T47D (cell line): Measurements from ENCODE around the gene MCC.
"Not testable (repeated sequence)": the region's sequence is repeated elsewhere in the genome, so short reads cannot be mapped to it uniquely, and the experiment has no call there.

ENCODE experiments used
- DNase-seq, 2 experiments: peaks; one replicate each; pipeline versions ENCODE4 v3.0.0 to v3.0.0-alpha.2; 2011 to 2012; ENCODE audit warnings: low read depth in 1 of 2, low spot score in 1 of 2
- JUND ChIP-seq: IDR thresholded peaks from 2 replicates; pipeline ENCODE4 v1.6.1; 2012; ENCODE audit warnings: low read depth
- in situ Hi-C: cut with HindIII; loops from 2 replicates; pipeline ENCODE4 v1.10.0; 2016; ENCODE audit warnings: low sequenced_read_pairs, low pct_unique_long_range_greater_than_20kb

The MCC gene

DNA sequence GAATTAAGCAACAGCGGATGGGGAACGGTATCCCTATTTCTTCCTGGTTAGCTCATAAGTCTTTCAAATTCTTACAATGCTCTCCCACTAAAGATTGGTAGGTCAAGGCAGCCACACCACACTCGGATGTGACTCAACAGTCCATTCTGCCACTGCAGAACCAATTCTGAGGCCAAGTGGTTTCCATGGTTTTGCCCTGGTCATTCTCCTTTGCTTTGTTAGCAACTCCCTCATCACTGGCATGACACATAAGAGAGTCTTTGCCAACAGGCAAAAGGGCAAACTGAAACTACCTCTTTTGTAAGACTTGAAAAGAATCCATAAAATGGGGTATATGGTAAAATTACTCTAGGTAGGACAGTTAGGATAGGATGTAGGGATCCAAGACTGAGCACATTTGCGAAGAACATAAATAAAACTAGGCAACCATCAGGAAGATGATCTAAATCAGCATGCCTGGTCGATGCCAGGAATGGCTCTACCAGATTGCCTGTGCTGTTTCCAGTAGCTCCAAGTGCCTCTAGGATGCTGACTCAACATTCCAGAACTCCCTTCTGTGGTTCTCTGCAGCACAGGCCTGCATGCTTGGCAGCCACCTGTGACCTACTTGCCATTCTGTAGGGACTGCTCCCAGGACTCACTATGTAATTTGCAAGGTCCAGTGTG is 406.2 kb downstream of the MCC start:
- DNase-seq, result peak; percentile 24 to 43
- in situ Hi-C loops, result no loop called here
- TF ChIP-seq JUND, result no peak

- no peak for DNase-seq
- no peak for TF ChIP-seq JUND
- in situ Hi-C loops, result no loop called here
Measured at GRCh38 chr5:113081091-113081839, 407.0 kb downstream of the MCC start.

GRCh38 chr5:113076649-113077048 is 411.6 kb downstream of the MCC start:
- in situ Hi-C loops, DNase-seq: not testable (repeated sequence)

- no peak for TF ChIP-seq JUND
- in situ Hi-C loops, result no loop called here
Measured at GRCh38 chr5:113075019-113075418, 413.2 kb downstream of the MCC start.

GRCh38 chr5:113073629-113074034 is 414.6 kb downstream of the MCC start:
- DNase-seq, in situ Hi-C loops: not testable (repeated sequence)

More at GRCh38 chr5:113075019-113075418, 413.2 kb downstream of the MCC start:
- no peak for DNase-seq

GRCh38 chr5:113071401-113071800 is 416.9 kb downstream of the MCC start:
- no peak for TF ChIP-seq JUND
- in situ Hi-C loops, result no loop called here
- no peak for DNase-seq

DNA sequence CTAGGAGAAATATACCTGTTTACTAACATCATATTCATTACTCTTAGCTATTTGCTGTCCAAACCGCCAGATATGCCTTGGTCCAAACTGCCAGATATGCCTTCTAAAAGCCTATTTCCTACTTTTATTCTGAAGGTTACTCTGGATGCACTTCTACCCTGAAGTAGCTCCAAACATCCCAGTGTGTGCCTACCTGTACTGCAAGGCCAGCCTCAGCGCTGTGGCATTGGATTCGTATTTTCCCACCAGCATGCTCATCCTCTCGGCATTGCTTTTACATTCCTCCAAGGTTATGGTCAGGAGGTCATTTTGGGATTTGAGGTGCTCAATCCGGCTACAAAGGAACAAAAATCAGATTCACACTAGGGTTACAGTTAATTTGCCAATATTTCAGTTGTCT is 417.4 kb downstream of the MCC start:
- no peak for TF ChIP-seq JUND
- DNase-seq, result no peak
- in situ Hi-C loops, result no loop called here

DNA sequence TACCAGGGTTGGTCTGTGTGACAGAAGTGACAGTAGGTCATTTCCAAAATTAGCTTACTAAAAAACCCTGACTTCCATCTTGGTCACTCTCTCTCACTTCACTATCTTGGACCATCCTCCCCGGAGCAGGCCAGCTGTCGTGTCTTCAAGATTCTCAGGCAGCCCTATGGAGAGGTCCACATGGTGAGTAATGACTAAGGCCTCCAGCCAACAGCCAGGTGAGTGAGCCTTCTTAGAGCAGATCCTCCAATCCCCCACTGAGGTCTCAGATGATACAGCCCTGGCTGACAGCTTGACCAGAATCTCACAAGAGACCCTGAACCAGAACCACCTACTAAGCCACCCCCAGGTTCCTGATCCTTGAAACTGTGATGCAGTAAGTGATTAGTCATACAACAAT is 419.7 kb downstream of the MCC start:
- TF ChIP-seq JUND, result no peak
- in situ Hi-C loops, result no loop called here
- no peak for DNase-seq

DNA sequence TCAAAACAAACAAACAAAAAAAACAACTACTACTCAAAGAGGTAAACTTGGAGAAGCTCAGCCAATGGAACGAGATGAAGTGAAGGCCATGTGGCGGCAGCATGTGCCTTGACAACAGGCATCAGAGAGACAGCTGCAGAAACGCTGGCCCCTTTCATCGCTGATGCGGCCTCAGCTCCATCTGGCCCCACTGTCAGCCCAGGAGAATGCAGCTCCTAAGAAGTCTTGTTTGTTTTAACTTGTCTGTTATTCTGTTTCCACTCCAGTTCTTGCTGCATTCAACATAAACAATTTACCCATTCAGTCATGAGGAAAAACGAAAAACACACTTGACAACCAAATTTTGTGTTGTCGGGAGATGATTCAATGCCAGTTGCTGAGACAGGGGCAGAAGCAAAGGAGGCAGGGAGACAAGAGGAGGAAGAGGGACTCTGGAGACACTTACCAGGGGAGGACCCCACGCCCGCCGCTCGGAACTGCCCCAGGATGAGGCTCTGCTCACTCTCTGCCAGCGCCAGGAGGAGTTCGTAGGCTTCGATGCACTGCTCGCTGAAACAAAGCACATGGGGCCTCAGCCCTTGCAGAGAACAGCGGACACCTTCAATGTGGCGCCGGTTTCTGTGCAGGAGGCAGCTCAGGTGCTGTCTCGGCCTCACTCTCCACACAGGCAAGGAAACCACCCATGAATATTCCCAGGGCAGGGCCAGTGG is 420.5 kb downstream of the MCC start:
- no peak for DNase-seq
- TF ChIP-seq JUND, result no peak
- in situ Hi-C loops, result no loop called here

DNA sequence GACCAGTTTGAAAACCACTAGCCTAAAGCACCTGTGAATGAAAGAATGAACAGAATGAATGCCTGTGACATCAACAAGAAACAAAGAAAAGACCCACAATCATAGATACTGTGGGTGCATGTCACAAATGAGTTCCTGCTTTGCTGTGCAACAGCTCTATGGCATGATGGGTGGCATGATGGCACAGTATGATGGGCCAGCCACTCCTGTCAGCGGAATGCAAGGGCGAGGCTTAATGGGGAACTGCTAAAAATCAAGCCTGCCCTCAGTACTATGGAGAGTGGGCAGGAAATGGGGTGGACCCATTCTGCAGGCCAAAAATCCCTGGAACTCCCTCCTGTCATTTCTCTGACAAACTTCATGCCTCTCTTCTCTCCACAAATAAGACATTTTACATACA is 422.6 kb downstream of the MCC start:
- no peak for TF ChIP-seq JUND
- DNase-seq, result no peak
- in situ Hi-C loops, result no loop called here

- in situ Hi-C loops, result no loop called here
- DNase-seq, result no peak
- TF ChIP-seq JUND, result no peak
Measured at GRCh38 chr5:113064806-113065205, 423.4 kb downstream of the MCC start.

- no peak for TF ChIP-seq JUND
- in situ Hi-C loops, result no loop called here
- no peak for DNase-seq
Measured at GRCh38 chr5:113063927-113064326, 424.3 kb downstream of the MCC start.

- no peak for TF ChIP-seq JUND
- in situ Hi-C loops, result no loop called here
- no peak for DNase-seq
Measured at GRCh38 chr5:113062869-113063508, 425.3 kb downstream of the MCC start.
